Fibroblast of gingiva (primary cell): ENCODE measurements around the gene ARFIP2.

Source experiments
- DNase-seq: peaks from one replicate; pipeline ENCODE4 v3.0.0-alpha.2; 2011; ENCODE audit warnings: low read depth

The ARFIP2 gene

DNA sequence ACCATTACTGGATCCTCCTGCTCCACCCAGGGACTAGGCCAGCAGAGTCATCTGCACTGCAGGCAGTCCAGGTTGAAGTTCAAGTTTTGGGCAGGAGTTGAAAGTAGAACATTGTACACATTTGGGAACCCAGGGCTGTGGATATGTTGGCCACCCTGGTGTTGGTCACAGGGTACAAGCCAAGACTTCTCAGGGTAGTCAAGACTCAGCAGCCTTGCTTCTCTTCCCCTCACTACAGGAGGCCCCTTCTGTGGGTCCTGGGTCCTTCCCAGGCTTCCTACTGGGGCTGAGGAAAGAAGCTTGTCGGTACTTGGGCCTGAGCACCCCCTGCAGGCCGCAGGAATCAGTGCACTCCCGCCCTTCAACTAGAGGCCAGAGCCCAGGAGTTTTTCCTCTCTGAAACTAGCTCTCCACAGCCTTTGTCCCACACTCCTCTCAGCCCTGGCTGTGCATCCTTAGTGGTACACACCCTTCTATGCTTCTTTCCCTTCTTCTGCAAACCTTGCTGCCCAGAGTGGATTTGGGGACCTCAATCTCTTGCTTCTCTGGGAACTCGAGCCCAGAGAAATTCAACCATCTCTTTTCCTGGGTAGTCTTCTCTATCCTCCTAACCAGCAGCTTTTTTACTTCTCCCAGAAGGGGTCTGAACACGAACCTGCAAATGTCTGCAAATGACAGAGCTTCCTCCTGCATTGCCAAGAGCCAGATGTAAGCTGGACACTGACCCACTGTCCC is 37.7 kb downstream of the ARFIP2 start:
- peak; percentile 47 for DNase-seq

DNA sequence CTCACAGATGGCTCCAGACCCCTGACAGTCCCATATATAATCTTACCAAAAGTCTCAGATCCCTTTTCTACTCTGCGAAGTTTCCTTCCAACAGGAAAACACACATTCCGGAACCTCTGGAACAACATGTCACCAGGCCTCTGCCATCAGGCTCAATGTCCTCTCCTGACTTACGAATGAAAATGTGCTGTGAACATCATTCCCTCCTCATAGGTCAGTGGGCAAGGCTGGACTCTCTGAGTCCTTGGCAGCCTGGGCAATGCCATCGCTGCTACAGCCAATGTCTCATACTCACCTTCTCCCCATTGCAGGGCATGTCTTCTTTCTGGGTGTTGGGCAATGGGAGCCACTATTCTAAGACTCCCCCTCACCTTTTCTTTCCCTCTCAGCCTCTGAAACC is 38.7 kb downstream of the ARFIP2 start:
- no peak for DNase-seq

DNA sequence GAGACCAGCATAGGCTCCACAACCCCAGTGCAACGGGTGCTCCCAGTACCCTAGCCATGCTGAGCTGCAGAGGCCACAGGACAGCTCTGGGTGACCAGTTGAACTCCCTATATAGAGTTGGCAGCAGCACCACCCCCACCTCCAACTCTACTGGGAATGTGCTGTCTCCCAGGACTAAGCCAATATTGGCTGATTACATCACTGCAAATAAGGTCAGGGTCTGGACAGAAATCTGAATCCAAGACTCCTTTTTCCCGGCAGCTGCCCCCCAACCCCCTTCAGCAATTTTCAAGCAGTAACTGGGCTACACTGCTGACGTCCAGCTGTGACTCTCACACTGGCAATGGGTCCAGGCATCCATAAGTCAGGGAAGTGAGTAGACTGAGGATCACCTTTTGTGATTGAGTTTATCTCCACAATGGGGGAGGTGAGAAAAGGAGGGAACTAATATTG is 40.2 kb downstream of the ARFIP2 start, which contains the start of gene HPX:
Gene HPX, minus strand, starts transcription at position 82 of the 453 bp plus-strand sequence. Its CDS starts 24 bp downstream, at position 58.
- DNase-seq = no peak

DNA sequence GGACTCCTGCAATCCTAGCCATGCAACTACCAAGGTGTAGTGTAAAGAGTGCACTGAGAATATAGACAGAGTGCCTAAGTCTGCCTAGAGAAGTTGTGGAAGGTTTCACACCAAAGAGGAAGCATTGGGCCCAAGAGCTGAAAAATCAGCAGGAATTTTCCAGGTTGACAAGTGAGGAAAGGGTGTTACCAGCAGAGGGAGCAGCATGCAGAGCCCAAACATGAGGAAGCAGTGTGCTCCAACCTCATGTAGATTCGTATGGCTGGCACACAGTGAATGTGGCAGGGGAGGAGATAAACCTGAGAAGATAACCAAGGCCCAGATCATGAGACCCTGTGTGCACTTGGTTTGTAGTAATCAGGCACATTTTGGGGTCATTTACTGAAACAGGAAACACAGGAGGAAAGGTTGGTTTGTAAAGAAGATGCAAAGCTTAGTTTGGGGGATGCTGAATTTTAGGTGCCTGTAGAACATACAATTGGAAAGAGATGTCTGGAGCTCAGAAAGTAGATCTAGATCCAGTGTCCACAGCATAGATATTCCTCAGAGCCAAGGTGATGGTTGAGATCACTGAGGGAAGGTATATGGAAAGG is 42.1 kb downstream of the ARFIP2 start:
- peak; percentile 44 for DNase-seq

DNA sequence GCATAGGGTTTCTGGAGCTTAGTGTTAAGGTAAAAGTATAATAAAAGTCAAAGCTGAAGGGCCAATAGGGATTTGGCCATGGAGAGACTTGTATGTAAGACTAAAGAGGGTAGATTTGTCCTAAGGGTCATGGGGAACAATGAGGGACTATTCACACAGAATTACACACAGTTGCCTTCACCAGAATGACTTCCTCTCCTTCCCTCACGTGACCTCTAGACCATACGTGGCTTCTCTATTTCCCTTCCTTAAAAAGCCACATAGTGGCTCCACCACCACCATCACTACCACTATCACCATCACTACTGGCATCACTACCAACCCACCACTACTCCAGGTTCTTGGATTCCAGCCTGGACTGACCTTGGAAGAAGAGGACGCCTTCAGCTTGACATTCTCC is 43.1 kb downstream of the ARFIP2 start:
- DNase-seq = no peak

DNA sequence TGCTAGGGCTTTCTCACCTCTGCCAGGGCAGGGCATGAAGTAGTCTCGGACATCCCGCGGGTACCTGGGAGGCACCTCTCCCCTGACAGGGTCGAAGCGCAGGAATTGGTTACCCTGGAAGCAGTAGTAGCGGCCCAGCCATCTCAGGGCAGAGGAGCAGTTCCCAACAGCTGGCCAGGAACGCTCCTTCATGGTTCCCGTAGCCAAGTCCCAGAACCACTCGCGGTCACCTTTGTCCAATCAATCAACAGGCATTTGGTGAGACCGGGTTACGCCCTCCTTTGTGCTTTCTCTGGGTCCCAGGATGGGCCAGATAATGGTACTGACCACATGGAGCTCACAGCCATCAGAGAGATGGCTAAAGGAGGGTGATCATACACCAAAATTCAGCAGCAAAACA is 43.7 kb downstream of the ARFIP2 start:
- no peak for DNase-seq

DNA sequence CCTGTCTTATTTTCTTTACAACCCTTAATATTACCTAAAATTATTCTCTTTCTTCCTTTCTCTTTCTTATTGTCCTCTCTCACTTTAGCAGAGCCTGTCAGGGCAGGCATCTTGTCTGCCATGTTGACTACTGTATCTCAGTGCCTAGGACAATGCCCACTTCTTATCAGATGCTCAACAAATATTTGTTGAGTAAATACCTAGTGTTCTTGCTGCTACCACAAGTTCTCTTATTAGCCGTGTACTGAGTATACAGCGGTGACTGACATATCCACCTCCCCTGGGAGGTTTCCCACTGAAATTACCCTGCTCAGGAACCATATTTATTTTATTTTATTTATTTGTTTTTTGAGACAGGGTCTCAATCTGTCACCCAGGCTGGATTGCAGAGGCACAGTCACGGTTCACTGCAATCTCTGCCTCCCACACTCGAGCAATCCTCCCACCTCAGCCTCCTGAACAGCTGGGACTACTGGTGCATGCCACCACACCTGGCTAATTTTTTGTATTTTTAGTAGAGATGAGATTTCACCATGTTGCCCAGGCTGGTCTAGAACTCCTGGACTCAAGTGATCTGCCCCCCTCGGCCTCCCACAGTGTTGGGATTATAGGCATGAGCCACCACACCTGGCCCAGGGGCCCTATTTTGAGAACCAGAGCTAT is 47.0 kb downstream of the ARFIP2 start:
- DNase-seq = no peak

DNA sequence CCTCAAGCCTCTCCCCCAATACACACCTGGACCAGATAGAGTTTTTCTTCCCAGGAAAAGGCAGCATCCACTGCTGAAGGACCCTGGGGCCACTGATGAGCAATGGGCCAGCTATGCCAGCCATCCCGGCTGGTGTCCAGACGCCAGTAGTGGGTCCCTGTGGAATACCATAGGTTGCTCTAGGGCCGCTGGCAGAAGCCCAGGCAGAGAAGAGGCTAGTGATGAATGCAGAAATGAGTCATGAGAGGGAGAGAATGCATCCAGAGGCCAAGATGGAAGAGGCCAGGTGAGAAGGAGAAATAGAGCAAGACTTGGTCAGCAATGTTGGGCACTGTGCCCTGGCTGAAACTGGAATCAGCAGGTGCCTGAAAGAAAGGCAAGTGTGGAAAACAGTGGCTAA is 49.3 kb downstream of the ARFIP2 start:
- peak; percentile 81 for DNase-seq

DNA sequence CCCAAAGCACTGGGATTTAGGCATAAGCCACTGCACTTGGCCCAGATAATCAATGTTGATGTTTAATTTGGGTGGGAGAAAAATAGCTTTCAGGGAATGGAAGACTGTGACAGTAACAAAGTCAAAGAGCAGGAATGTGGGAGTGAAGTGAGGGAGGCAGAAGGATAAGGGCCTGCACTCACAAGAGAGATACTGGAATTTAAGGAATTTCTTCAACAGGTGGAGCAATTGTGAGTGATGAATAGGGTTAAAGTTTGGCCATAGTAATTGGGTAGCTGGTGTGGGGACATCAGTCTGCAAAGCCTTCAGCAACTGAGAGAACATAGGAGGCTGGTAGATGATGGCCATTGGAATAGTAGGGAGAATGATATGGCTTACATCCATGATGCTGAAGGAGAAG is 53.6 kb downstream of the ARFIP2 start:
- no peak for DNase-seq
